Measurements from ENCODE around the gene DNER.
"Not testable (repeated sequence)": the region's sequence is repeated elsewhere in the genome, so short reads cannot be mapped to it uniquely, and the experiment has no call there.

The DNER gene, protein sequence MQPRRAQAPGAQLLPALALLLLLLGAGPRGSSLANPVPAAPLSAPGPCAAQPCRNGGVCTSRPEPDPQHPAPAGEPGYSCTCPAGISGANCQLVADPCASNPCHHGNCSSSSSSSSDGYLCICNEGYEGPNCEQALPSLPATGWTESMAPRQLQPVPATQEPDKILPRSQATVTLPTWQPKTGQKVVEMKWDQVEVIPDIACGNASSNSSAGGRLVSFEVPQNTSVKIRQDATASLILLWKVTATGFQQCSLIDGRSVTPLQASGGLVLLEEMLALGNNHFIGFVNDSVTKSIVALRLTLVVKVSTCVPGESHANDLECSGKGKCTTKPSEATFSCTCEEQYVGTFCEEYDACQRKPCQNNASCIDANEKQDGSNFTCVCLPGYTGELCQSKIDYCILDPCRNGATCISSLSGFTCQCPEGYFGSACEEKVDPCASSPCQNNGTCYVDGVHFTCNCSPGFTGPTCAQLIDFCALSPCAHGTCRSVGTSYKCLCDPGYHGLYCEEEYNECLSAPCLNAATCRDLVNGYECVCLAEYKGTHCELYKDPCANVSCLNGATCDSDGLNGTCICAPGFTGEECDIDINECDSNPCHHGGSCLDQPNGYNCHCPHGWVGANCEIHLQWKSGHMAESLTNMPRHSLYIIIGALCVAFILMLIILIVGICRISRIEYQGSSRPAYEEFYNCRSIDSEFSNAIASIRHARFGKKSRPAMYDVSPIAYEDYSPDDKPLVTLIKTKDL

DNA sequence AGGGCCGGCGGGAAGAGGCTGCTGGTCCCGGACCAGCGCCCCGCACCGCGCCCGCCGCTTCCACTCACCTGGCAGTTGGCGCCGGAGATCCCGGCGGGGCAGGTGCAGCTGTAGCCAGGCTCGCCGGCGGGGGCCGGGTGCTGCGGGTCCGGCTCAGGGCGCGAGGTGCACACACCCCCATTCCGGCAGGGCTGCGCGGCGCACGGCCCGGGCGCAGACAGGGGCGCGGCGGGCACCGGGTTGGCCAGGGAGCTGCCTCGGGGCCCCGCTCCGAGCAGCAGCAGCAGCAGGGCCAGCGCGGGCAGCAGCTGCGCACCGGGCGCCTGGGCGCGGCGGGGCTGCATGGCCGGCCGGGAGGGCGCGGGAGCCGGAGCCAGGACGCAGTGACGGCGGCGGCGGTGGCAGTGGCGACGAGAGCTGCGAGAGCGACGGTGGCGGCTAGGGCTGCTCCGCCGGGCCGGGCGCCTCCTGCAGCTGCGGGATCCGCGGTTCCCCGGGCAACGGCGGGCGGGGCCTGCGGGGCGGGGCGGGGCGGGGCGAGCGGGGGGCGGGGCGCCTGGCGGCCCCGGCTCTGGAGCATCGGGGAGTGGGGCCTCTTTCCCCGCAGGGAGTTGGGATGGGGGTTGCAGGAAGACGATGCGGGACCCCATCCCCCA, at the start of gene DNER:
Gene DNER (minus strand): TSS at position 476 of the 656 bp plus-strand sequence. CDS start 132 bp downstream, at position 344.
- Histone ChIP-seq H2AFZ (ENCODE audit: low read length) (no peak within 1 kb of the TSS), H3K27me3 (ENCODE audit: insufficient read depth, low read length) (peaks cover 5% of the 10 kb centered on the region; the same call in 1 of the 2 replicates)

DNA sequence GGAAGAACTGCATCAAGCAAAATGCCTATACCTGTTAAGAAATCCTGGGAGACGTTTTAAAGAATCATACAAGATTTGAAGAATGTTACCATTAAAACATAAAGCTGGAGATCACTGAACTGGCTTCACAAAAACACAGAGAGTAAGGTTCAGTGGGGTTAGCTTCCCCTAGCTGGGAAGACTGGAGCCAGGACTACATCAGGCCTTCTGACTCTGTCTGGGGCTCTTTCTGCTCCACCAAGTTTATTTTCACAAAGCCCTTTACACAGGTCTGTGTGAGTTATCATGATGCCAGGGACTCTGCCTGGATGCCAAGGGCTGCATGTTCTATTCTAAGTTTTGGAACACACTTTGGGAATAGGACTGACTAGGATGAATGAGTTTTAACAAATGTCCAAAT, 47.3 kb upstream of the DNER start:
- Histone ChIP-seq H4K20me1 (ENCODE audit: insufficient read depth, low read length) (no peaks in the 10 kb centered on the region), H3K36me3 (ENCODE audit: insufficient read depth, low read length) (peaks cover 38% of the 10 kb centered on the region), H3K4me2 (ENCODE audit: low read length) (no peak overlapping the region), H3K9me3 (ENCODE audit: low read length) (no peaks in the 10 kb centered on the region), H3K9me2 (ENCODE audit: low read depth, low read length) (no peaks in the 10 kb centered on the region), H3K4me1 (ENCODE audit: insufficient read depth, low read length, severe bottlenecking) (no peaks in the 10 kb centered on the region), H3K9ac (ENCODE audit: low read length) (no peak overlapping the region), H3K4me3 (ENCODE audit: low read depth, low read length, poor library complexity, severe bottlenecking) (no peak overlapping the region), H3K27ac (ENCODE audit: low read depth, low read length, poor library complexity, severe bottlenecking) (no peak overlapping the region), H3F3A (ENCODE audit: insufficient read depth, low read length) (no peaks in the 10 kb centered on the region), H2AFZ (ENCODE audit: low read length) (no peak overlapping the region), H3K27me3 (ENCODE audit: insufficient read depth, low read length) (no peaks in the 10 kb centered on the region), H3K79me2 (ENCODE audit: insufficient read depth, low read length) (no peaks in the 10 kb centered on the region)
- TF ChIP-seq, protein P1, sequence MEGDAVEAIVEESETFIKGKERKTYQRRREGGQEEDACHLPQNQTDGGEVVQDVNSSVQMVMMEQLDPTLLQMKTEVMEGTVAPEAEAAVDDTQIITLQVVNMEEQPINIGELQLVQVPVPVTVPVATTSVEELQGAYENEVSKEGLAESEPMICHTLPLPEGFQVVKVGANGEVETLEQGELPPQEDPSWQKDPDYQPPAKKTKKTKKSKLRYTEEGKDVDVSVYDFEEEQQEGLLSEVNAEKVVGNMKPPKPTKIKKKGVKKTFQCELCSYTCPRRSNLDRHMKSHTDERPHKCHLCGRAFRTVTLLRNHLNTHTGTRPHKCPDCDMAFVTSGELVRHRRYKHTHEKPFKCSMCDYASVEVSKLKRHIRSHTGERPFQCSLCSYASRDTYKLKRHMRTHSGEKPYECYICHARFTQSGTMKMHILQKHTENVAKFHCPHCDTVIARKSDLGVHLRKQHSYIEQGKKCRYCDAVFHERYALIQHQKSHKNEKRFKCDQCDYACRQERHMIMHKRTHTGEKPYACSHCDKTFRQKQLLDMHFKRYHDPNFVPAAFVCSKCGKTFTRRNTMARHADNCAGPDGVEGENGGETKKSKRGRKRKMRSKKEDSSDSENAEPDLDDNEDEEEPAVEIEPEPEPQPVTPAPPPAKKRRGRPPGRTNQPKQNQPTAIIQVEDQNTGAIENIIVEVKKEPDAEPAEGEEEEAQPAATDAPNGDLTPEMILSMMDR (IDR thresholded peaks at IDR 0.05; ENCODE audit: low read length) = no peak
- no peak for TF ChIP-seq EZH2 (IDR thresholded peaks at IDR 0.05; ENCODE audit: borderline replicate concordance, low read length)

More for the DNA sequence above, at the start of gene DNER:
- Histone ChIP-seq H3K4me2 (ENCODE audit: low read length) (peak within 1 kb of the TSS; percentile 57), H3K9me3 (ENCODE audit: low read length) (no peaks in the 10 kb centered on the region), H3K79me2 (ENCODE audit: insufficient read depth, low read length) (no peaks in the 10 kb centered on the region), H4K20me1 (ENCODE audit: insufficient read depth, low read length) (no peaks in the 10 kb centered on the region), H3K36me3 (ENCODE audit: insufficient read depth, low read length) (no peaks in the 10 kb centered on the region), H3K9ac (ENCODE audit: low read length) (no peak within 1 kb of the TSS), H3F3A (ENCODE audit: insufficient read depth, low read length) (no peaks in the 10 kb centered on the region), H3K4me3 (ENCODE audit: low read depth, low read length, poor library complexity, severe bottlenecking) (peak within 1 kb of the TSS; percentile 44), H3K27ac (ENCODE audit: low read depth, low read length, poor library complexity, severe bottlenecking) (no peak within 1 kb of the TSS), H3K9me2 (ENCODE audit: low read depth, low read length) (no peaks in the 10 kb centered on the region), H3K4me1 (ENCODE audit: insufficient read depth, low read length, severe bottlenecking) (peaks cover 4% of the 10 kb centered on the region)
- no peak for TF ChIP-seq EZH2 (IDR thresholded peaks at IDR 0.05; ENCODE audit: borderline replicate concordance, low read length)
- TF ChIP-seq, protein P1 (IDR thresholded peaks at IDR 0.05; ENCODE audit: low read length) = no peak

DNA sequence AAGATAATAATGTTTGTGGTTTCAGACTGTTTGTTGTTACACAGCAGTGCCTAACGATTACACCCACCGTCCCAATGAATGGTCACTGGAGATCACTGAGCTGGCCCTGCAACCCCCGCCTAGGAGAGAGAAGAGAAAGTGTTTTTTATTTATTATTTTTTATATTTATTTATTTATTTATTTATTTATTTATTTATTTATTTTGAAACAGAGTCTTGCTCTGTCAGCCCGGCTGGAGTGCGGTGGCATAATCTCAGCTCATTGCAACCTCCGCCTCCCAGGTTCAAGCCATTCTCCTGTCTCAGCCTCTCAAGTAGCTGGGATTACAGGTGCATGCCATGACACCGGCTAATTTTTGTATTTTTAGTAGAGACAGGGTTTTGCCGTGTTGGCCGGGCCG, 43.1 kb upstream of the DNER start:
- not testable (repeated sequence) for H2AFZ ChIP-seq (ENCODE audit: low read length); H3K4me3 ChIP-seq (ENCODE audit: low read depth, low read length, poor library complexity, severe bottlenecking); H3K9me3 ChIP-seq (ENCODE audit: low read length); H3K36me3 ChIP-seq (ENCODE audit: insufficient read depth, low read length); H3K9ac ChIP-seq (ENCODE audit: low read length); H3F3A ChIP-seq (ENCODE audit: insufficient read depth, low read length); H3K79me2 ChIP-seq (ENCODE audit: insufficient read depth, low read length); H4K20me1 ChIP-seq (ENCODE audit: insufficient read depth, low read length); H3K4me2 ChIP-seq (ENCODE audit: low read length); H3K9me2 ChIP-seq (ENCODE audit: low read depth, low read length); H3K4me1 ChIP-seq (ENCODE audit: insufficient read depth, low read length, severe bottlenecking); H3K27me3 ChIP-seq (ENCODE audit: insufficient read depth, low read length); H3K27ac ChIP-seq (ENCODE audit: low read depth, low read length, poor library complexity, severe bottlenecking)
